HepG2 (cell line): ENCODE data around the gene CLASP1. TPM values are rescaled to one million over a fixed set of nuclear protein-coding genes. Genes with fewer than 3 reads are reported as not detected.
A peak's percentile ranks its signal among the peaks of the same experiment; 100 is the strongest.

ENCODE experiments used
- ARNT2 ChIP-seq: sonication (generic); formaldehyde crosslinking; IDR thresholded peaks from 2 replicates; pipeline ENCODE4 v1.8.0; 2022; ENCODE audit warnings: mild to moderate bottlenecking, low read depth, missing genetic modification reagents, moderate library complexity
- ATF1 ChIP-seq: IDR thresholded peaks from 2 replicates; pipeline ENCODE4 v1.6.1; 2016; ENCODE audit warnings: mild to moderate bottlenecking, control low read depth
- FOXP1 ChIP-seq, 2 experiments: fragments of 450-650 bp in 1 of 2; IDR thresholded peaks; 2 replicates each; pipeline ENCODE4 v1.6.1; 2017 to 2018; ENCODE audit warnings: antibody characterized with exemption in 1 of 2
- HNF1A ChIP-seq, 2 experiments: sonication (generic) in 1 of 2; formaldehyde crosslinking in 1 of 2; IDR thresholded peaks; 2 replicates each; pipeline versions ENCODE4 v1.4.0 to v1.6.1; 2016 to 2020; ENCODE audit warnings: borderline replicate concordance in 1 of 2, low read depth in 1 of 2, mild to moderate bottlenecking in 1 of 2, missing genetic modification reagents in 1 of 2
- ISX ChIP-seq: sonication (generic); formaldehyde crosslinking; conservative IDR thresholded peaks from 2 replicates; pipeline ENCODE4 v1.5.0; 2020; ENCODE audit warnings: missing genetic modification reagents
- KAT8 ChIP-seq: IDR thresholded peaks from 2 replicates; pipeline ENCODE4 v1.6.1; 2016; ENCODE audit warnings: missing genetic modification reagents, missing compliant biosample characterization
- MIER2 ChIP-seq: IDR thresholded peaks from 2 replicates; pipeline ENCODE4 v1.6.1; 2016; ENCODE audit warnings: missing biosample characterization, missing genetic modification reagents
- RXRB ChIP-seq: IDR thresholded peaks from 2 replicates; pipeline ENCODE4 v1.6.1; 2016; ENCODE audit warnings: borderline replicate concordance, missing genetic modification reagents, missing compliant biosample characterization
- SMAD3 ChIP-seq: sonication (generic); formaldehyde crosslinking; IDR thresholded peaks from 2 replicates; pipeline ENCODE4 v1.4.0; 2020; ENCODE audit warnings: missing genetic modification reagents
- SOX5 ChIP-seq: IDR thresholded peaks from 2 replicates; pipeline ENCODE4 v1.6.1; 2016; ENCODE audit warnings: borderline replicate concordance
- TFAP4 ChIP-seq: sonication (generic); IDR thresholded peaks from 2 replicates; pipeline ENCODE4 v1.6.1; 2016; ENCODE audit warnings: low read depth, borderline replicate concordance
- ZFP36L2 ChIP-seq: sonication (generic); formaldehyde crosslinking; IDR thresholded peaks from 2 replicates; pipeline ENCODE4 v1.4.0; 2020; ENCODE audit warnings: missing genetic modification reagents
- ZKSCAN8 ChIP-seq: IDR thresholded peaks from 2 replicates; pipeline ENCODE4 v1.6.1; 2016; ENCODE audit warnings: borderline replicate concordance, missing genetic modification reagents, missing compliant biosample characterization
- ZNF256 ChIP-seq: sonication (generic); formaldehyde crosslinking; conservative IDR thresholded peaks from 2 replicates; pipeline ENCODE4 v1.4.0; 2020; ENCODE audit warnings: missing genetic modification reagents
- ZNF607 ChIP-seq: sonication (generic); formaldehyde crosslinking; IDR thresholded peaks from 2 replicates; pipeline ENCODE4 v1.5.1; 2020; ENCODE audit warnings: missing genetic modification reagents, mild to moderate bottlenecking, borderline replicate concordance
- ZNF7 ChIP-seq: IDR thresholded peaks from 2 replicates; pipeline ENCODE4 v1.6.1; 2016; ENCODE audit warnings: missing biosample characterization, missing genetic modification reagents
- ZNF703 ChIP-seq: sonication (generic); formaldehyde crosslinking; IDR thresholded peaks from 2 replicates; pipeline ENCODE4 v1.5.1; 2020; ENCODE audit warnings: missing genetic modification reagents, mild to moderate bottlenecking, moderate library complexity, borderline replicate concordance
- ZNF850 ChIP-seq: sonication (generic); formaldehyde crosslinking; conservative IDR thresholded peaks from 2 replicates; pipeline ENCODE4 v1.9.0; 2021; ENCODE audit warnings: mild to moderate bottlenecking, missing genetic modification reagents
- ZSCAN21 ChIP-seq: sonication (generic); formaldehyde crosslinking; IDR thresholded peaks from 2 replicates; pipeline ENCODE4 v1.8.0; 2022; ENCODE audit warnings: mild to moderate bottlenecking, missing genetic modification reagents, moderate library complexity, borderline replicate concordance
- polyA plus RNA-seq, 8 experiments: library from polyadenylated mRNA; depleted of rRNA in 3 of 8; stranded (reverse) in 7 of 8; unstranded in 1 of 8; fragments of >200 nt; fragmentation: Illumina TruSeq in 4 of 8; extraction: Trizol in 4 of 8; gene quantifications; 2 replicates each; pipeline versions ENCODE4 v1.2.1 to v1.2.3, GENCODE V29; 2011 to 2016; ENCODE audit warnings: low read depth in 4 of 8, missing spikeins in 1 of 8, mixed read lengths in 1 of 8; ENCODE audit not compliant: insufficient read depth in 1 of 8
- total RNA-seq, 5 experiments: library from RNA; depleted of rRNA; stranded (reverse); fragments of >200 nt; fragmentation: Illumina TruSeq; extraction: Trizol; gene quantifications; 2 replicates each; pipeline ENCODE4 v1.2.3, GENCODE V29; 2016; ENCODE audit warnings: low read depth in 1 of 5

CLASP1 gene
- total and polyA plus RNA-seq, 2 of the 13 experiments (the other 11 are each of a cell fraction or from before 2014, with no cell fraction given), result 11.7 to 47.9 TPM

GRCh38 chr2:121595012-121595891 is 54.0 kb downstream of the CLASP1 start (continued):
- TF ChIP-seq ZSCAN21, result no peak
- peak; percentile 60; the same call in 1 of the 2 replicates for TF ChIP-seq HNF1A (IDR thresholded peaks at IDR 0.05; ENCODE audit: low read depth)
- TF ChIP-seq HNF1A (CRISPR knock-in tag; IDR thresholded peaks at IDR 0.05; ENCODE audit: borderline replicate concordance), result no peak
- TF ChIP-seq TFAP4, result peak; percentile 30; the same call in 1 of the 2 replicates
- TF ChIP-seq ZNF703 (CRISPR knock-in tag), result no peak
- no peak for TF ChIP-seq ZNF850 (CRISPR knock-in tag)
- 0 out of 2 replicates have a peak, but pooled peaks have one; percentile 69 for TF ChIP-seq ZKSCAN8
- no peak for TF ChIP-seq MIER2 (CRISPR knock-in tag)
- no peak for TF ChIP-seq ZNF256
- TF ChIP-seq ZFP36L2 (CRISPR knock-in tag), result no peak
- no peak for TF ChIP-seq ZNF607 (CRISPR knock-in tag)
- TF ChIP-seq ISX (CRISPR knock-in tag), result no peak
- peak; percentile 38; the same call in 1 of the 2 replicates for TF ChIP-seq SOX5 (CRISPR knock-in tag)
- no peak for TF ChIP-seq SMAD3 (CRISPR knock-in tag)
- 0 out of 2 replicates have a peak, but pooled peaks have one; percentile 36 for TF ChIP-seq ATF1 (CRISPR knock-in tag)
- TF ChIP-seq FOXP1 (IDR thresholded peaks at IDR 0.05), result no peak
- TF ChIP-seq FOXP1 (CRISPR knock-in tag; IDR thresholded peaks at IDR 0.05), result 0 out of 2 replicates have a peak, but pooled peaks have one; percentile 31
- no peak for TF ChIP-seq KAT8 (CRISPR knock-in tag)
- TF ChIP-seq ARNT2 (CRISPR knock-in tag), result no peak
- TF ChIP-seq ZNF7 (CRISPR knock-in tag), result no peak
- no peak for TF ChIP-seq RXRB (CRISPR knock-in tag)
